ENCODE results near the gene GRK5.

Gene GRK5

DNA sequence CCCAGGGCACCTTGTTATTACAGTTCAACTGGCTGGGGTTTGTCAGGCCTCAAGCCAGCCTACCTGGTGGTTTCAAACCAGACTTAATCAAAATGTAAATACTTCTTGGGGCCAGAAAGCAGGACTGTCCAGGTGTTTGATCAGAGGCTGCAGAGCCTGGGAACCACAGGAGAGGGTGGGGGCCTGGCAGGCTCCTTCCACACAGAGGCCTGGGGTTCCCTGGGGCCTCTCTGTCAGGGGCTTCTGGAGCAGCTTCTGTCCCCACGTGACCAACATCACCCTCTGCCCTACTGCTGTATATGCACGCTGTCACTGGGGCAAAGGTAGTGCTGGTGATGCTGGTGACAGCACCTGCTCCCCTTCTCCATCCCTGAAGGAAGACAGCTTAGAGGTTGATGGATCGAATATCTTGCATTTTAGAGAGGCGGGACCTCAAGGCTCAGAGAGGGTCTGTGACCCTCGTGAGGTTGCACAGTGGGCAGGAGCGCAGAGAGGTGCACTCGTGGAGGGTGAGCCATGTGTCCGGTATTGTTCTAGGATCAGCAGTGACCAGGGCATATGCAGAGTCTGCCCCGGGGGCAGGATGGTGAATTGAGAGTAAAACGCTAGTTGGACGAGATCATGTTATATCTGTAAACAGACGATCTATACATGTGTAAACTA, 95.4 kb downstream of the GRK5 start:
- DNase-seq: no peak

DNA sequence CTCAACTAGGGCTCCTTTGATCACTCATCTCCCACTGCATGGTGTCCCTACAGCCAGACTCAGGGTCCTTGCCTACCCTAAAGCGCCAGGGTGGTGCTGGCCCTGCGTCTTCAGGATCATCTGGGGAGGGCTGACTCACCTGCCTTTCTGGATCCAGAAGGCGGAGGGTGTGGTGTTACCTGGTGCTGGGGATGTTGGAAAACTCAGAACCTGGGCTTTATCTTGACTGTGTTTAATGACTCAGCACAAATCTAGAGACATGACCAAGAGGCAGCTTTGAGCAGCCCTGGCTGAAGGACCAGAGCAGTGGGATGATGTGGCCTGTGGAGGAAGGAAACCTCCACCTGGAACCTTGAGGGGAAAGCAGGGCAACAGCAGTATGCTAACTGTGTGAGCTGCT, 96.5 kb downstream of the GRK5 start:
- no peak for DNase-seq

DNA sequence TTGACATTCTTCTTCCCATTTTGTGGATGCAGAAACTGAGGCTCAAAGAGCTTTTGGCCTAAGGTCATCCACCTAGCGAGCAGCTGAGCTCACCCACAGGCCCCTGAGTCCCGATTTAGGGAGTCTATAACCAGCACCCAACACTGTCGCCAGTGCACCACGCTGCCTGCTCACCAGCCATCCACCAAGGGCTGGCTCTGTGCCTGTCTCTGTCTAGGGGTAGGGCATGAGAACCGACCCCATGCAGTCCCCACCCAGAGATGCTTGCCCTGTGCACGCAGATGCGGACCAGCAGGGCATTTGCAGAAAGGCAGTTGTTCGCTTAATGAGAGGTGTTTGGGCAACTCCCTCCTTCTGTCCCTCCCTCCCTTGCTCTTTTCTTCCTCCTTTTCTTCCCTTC, 97.2 kb downstream of the GRK5 start:
- no peak for DNase-seq

DNA sequence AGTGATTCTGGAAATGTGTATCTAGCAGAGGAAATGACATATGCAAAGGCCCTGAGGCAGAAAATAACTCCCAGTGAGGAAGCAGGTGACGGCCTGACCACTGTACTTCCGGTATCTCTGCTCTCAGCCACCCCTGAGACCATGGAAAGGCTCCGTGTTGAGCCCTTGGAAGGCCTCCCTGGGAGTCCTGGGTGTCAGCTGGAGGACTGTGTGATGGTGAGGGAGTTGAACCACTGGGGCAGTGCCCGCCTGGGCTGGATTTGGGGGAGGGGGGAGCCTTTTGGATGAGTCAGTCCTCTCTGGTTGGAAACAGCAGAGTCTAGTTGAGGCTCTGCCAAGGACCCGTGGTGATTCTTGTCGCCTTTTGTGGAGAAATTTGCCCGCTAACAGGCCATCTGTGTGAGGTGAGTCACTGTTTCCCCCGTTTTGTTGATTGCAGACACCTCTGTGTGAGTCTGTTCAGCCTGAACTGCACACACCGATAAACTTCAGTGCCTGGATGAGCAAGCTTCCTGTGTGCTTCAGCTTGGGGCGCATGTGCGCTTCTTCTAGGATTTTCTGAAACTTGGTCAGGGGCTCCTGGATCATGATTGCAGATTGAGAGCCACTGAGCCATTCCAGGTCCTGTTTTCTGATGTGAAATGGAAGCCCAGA, 98.6 kb downstream of the GRK5 start:
- peak; percentile 94 for DNase-seq

DNA sequence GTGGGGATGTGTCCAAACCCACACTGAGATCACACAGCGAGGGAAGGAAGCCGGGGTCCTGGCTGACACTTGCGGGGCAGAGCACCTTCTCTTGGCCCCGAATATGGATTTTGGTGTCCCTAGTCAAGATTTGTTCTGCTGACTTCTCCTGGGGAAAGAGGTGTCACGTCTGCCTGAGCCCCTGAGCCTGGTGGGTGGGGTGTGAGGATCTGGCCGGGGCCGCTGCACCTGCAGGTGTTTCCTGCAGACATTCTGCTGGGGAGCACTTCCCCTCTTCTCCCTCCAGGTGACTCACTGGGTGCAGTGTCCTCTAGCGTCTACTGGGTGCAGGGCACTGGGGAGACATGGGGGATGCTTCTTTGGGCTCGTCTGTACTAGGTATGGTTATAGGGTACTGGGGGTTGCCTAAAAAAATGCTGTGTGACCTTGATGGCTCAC, 99.2 kb downstream of the GRK5 start:
- DNase-seq: no peak

DNA sequence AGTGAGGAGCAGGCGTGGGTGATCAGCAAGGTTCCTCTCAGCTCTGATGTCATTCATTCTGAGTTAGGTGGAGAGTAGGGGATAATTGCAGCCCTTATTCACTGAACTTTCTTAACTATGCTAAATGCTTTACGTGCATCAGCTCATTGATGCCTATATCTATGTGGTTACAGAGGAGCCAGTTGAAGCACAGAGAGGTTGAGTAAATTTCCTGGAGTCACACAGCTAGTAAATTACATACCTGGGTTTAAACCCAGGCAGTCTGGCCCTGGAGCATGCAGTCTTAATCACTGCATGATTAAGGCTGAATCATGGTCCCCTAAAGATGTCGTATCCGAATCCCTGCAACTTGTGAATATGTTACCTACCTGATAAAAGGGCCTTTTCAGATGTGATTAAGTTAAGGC, 99.6 kb downstream of the GRK5 start:
- peak; percentile 13 for DNase-seq

DNA sequence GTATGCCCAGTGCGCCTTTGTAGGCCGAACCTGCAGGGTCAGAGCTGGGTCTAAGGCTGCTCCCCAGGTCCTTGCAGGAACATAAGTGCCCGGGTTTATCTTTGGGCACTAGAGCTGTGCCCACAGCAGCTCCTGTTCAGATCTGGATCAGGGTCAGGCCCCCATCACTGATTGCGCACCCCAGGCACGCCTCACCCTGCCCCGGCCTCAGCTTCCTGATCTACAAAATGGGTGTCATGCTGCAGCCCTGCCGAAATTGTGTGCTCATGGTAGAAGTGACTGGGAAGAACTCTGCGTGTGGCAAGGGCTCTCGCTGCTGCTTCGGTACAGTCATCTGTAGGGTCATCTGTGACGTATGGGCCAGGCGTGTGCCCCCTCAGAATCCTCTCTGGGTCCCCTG, 100.7 kb downstream of the GRK5 start:
- DNase-seq: no peak

DNA sequence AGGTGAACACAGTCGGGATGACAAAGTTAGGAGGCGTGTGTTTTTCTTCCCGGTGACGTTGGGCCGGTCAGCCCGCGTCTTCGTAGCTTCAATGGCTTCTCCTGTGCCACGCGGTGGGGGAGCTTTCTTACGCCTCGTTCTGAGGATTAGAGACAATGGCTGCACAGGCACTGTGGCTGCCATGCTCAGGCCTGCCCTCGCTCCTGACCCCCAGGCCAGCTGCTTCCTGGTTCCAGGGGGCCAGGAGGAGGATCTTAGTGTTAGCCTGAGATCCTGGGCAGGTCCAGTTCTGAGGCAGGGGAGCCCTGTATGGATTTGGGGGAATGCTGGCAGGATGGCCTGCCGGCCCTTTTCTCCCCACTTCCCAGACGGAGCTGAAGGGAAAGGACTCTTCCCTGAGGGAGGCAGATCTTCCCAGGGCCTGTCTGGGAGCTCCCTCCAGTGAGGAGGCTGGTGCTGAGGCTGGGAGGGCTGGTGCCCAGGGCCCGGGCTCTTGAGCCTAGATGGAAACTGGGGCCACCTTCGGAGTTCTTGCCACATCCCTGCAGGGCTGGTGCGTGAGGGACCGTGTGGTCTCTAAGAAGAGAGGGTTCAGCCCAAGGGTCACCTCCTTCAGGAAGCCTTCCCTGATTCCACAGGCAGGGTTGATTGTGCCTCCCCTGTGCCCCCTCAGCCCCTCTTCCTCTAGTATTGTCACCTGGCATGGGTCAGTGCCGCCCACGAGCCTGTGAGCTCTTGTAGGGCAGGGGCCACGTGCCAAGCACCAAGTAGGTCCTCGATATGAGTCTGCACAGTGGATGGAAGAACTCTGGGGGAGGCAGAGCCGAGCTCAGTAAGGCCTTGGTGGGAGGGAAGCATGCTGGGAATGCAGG, 101.4 kb downstream of the GRK5 start:
- no peak for DNase-seq

DNA sequence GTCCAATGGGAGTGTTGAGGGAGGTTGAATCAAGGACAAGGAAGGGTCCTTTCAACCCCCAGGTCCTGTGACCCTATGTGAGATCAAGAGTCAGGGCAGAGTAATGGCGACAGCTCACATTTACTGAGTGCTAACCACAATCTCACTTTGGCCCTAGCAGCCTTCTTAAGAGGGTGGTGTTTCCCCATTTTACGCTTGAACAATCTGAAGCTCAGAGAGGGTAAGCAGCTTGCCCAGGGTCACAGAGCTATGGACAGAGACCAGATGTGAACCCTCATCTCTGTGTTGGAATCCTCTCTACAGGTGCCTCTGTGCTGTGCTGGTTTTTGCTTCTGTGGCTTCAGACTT, 102.0 kb downstream of the GRK5 start:
- DNase-seq: no peak

DNA sequence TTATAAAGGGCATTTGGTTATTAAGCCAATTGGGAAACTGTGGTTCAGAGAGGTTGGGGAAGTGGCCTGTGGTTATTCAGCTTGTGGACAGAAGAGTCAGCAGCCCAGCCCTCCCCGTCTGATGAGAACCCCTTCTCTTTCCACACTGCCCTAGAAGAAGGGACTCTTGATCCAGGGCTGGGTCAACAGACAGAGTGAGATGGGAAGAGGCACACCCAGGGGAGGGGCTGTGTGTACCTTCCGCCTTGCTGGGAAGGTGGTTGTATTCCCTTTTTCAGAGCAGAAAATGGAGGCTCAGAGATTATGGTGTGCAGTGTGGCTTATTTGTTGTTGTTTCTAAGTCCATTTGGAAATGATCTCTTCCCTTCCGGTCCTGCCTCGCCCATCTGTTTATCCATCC, 103.4 kb downstream of the GRK5 start:
- DNase-seq: no peak

DNA sequence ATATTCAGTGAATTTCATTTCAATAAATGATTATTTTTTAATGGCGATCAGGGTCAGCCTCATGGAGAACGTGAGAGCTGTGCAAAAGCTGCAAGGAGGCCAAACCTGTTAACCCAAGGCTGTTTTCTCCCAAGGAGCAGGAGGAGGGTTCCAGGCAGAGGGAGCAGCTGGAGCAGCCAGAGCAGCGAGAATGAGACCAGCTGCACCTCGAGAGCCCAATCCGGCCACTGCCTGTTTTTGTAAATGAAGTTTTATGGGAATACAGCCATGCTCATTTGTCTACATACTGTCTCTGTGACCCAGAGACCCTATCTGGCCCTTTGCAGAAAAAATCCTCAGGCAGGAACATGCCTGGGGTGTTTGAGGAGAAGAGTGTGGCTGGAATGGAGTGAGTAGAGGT, 104.9 kb downstream of the GRK5 start:
- no peak for DNase-seq

DNA sequence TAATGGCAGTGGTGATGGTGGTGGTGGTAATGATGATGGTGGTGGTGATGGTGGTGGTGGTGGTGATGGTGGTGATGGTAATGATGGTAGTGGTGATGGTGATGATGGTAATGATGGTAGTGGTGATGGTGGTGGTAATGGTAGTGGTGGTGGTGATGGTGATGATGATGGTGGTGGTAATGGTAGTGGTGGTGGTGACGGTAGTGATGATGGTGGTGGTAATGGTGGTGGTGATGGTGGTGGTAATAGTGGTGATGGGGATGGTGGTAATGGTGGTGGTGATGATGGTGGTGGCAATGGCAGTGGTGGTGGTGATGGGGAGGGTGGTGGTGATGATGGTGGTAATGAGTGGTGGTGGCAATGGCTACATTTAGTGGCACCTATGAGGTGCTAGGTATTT, 105.7 kb downstream of the GRK5 start:
- DNase-seq: no peak

DNA sequence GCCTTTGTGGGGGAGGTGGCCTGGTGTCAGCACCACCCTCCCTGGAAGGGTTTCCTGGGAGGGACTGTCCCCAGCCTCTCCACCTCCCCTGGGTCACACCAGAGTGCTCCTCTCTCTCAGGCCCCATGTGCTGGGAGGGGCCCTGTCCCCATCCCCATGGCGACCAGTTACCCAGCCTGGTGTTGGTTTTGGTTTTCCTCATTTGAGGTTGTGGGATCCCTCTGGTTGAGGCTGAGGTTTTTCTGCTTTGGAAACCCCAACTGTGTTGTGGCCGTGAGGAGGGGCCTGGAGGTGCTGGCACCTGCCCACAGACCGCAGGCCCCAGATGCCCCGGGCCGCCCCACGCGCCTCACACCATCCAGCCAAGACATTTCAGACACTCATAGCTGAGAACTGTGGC, 106.3 kb downstream of the GRK5 start:
- no peak for DNase-seq

DNA sequence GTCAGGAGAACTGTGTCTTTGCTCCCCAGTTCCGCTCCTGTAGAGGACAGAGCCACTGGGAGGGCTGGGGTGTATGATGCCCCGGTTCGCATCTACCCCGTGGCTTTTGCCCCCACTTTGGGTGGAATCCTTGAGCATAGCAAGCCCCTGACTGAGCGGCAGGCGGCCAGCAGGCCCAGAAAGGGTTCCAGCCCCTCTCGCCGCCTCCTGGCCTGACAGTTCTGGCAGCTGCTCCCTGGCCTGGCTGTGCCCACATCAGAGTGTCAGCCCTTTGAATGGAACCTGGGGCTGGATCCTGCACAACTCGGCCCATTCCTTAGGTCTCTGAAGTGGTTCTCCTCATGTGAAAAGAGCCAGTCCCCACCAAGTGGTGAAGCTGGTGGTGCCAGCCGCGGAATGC, 106.7 kb downstream of the GRK5 start:
- no peak for DNase-seq

DNA sequence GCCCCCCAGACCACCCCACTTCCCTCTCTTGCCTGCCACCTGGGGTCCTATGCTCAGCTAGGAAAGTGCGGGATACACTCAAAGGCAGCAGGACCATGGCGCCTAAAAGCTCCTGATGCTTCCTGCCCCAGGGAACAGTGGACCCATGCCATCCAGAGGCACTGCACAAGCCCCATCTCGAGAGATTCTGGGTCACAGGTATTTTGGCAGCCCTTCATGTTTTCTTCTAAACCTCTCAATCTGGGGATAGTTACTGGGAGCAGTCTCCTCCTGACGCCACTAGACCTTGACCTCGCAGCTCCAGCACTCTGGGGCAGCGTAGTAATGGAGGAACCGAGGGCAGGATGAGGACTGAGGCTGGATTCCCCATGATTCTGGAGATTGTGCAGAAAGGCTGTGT, 107.1 kb downstream of the GRK5 start:
- DNase-seq: no peak

DNA sequence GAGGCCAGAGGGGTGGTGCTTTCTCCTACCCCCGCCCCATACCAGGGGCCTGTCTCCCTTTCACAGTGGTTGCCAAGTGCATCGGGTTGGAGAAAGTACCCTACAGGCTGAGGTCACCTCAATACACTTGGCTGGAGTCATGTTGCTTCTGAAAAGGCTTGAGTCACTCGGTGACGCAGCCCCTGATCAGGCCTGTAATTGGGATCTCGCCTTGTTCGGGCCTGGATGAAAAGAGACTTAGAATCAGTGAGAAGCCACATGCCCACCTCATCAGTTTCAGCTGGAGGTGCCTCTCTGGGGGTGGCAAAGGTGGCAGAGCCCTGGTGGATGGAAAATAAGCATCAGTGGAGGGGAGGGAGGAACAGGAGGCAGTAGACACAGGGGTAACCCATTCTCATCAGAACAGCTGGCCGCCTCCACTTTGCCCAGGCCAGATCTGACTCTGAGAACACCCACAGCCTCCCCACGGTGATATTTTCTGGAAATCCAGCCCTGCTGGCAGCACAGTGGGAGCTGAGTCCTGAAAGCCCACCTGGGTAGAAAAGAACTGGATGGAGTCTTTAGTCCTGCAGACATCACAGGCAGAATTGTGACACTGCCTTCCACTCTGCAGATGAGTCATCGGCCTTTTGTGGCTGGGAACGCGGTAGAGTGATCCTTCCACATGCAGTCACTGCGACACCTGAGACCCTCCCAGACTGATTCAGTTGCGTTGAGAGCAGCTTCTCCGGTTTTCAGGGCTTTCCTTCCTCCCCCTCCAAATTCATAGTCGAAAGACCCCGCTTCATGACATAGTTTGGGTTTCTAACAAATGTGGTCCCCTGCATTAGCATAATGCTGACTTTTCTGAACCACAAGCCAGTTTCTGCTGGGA, 108.0 kb downstream of the GRK5 start:
- peak; percentile 43 for DNase-seq

DNA sequence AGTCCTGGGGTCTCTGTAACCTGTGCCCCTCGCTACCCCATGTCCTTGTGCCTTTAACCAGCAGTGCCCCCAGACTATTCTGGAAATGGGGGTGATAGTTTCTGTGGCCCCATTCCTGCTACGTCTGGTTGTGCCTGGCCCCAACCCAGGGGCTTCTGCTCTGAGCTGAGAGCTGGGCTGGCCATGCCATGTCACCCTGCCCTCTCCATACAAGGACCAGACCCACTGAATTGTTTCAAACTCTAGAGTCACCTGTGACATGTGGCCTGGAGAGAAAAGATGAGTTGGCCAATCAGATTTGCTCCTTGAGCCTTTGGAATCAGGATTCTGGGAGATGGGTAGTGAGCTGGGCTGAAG, 108.6 kb downstream of the GRK5 start:
- no peak for DNase-seq

DNA sequence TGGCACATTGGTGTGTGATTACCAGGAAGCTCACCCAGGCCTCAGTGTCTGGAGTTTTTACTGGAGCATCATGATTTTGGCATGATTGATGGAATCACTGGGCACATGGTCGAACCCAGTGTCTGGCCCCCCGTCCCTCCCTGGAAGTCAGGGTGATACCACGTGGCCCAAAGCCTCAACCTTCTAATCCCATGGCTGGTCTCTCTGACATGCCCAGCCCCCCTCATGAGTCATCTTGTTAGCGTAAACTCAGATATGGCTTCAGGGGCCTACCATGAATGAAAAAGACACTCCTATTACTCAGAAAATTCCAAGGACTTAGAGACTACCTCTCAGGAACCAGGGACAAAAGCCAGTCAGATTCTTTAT, 109.3 kb downstream of the GRK5 start:
- peak; percentile 37 for DNase-seq

DNA sequence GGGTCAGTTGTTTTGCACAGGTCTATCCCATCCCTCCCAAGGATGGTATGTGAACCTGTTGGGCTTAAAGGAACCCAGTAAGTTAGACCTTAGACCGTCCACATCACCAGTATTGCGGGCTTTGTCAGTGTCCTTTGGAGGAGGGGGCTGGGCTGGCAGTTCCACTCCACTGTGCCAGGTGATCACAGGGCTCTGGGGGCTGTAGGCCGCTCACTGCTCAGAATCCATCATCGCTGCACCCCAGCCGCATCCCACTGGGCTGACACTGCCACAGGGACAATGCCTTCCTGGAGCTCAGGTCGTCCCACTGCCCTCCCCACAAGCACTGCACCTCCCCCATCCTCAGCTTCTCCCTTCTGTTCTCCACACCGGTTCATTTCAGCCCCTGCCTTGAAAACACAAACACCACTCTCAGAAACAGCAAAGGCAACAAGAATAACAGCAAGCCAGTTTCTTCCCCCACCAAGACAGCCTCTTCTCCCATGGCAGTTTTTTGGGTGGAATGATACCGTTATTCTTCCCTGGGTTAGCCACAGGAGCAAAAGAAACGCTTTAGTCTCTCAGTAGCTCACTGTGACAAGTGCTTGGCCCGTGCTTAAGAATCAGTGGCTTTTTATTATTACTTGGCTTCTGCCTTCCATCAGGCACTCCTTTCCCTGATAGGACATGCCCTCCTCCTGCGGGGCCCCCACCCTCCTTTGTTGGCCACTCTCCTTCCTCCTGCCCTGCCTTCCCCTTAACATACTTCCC, 111.2 kb downstream of the GRK5 start:
- no peak for DNase-seq

DNA sequence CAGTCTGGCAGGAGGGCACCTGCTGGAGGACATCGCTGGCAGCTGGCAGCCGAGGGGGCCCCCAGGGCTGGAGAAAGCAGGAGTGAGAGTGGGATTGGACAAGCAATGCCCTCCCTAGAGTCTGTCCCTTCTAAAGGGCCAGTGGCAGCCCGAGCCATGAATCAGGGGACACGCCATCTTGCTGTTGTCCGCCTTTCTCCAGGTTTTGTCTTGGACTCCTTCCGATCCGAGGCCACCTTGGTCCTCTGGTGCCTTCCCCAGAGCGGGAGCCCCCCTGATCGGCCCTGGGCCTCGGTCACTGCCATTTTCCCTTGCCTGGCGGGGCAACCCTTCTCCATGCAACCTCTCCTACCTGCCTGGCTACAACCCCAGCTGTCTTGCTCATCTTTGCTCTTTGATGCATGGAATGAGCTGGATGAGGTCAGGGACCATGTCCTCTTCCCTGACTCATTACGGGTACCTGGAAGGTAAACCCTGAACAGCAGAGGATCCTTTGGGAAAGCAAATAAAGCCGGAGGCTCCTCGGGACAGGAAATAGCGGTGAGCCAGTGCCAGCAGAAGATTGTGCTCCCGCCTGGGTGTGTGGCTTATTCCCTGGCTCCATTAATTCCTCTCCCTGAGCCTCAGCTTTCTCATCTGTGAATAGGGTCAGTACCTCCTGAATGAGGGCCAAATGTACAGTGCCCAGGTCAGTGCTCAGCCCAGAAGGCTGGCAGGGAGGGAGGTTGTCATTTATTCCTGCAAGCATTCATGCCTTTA, 112.0 kb downstream of the GRK5 start:
- peak; percentile 42 for DNase-seq

DNA sequence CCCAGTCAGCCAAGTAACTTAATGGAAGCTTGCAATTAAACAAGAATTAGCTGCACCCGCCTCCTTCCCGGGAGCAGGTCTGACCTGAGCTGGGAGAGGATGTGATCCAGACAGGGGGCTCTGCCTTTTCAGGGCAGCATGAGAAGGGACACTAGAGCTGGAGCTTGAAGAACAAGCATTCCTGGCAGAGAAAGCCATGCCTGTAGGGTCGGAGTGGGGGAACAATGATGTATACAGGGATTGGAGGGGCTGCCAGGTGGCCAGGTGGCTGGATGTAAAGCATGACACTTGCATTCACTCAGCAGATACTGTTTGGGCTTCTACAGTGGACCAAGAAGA, 112.5 kb downstream of the GRK5 start:
- DNase-seq: no peak

DNA sequence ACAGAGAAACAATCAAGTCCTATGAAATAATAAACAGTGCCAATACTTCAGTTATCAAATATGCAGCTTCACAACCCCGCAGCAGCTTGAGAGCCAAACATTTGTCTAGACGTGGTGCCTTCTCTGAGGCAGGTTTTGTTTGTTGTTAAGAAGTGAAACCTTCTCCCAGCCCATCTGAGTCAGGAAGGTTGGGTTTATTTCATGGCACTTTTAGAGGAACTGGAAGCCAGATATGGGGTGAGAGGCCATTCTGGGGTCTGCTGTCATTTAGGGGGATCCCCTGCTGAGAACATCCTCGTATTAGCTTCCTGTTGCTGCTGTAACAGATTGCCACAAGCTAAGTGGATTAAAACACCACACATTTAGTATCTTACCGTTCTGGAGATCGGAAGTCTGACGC, 113.6 kb downstream of the GRK5 start:
- DNase-seq: no peak
